Spleen (tissue), 11 donors: ENCODE results near the gene CIAO3. TPM values are rescaled to one million over a fixed set of nuclear protein-coding genes. Genes with fewer than 3 reads are reported as not detected.

Experiments
- DNase-seq: peaks from one replicate; pipeline ENCODE4 v3.0.0-alpha.2; 2020
- H3K27ac ChIP-seq, 8 donors: fragments of 200-600 bp; sonication (generic) in 7 of 8; 1 replicate in 4 of 8; 2 replicates in 4 of 8; pipeline versions ENCODE4 v1.5.0 to v1.8.0; 2016 to 2021; ENCODE audit warnings: inconsistent platforms in 4 of 8, mild to moderate bottlenecking in 4 of 8, moderate library complexity in 1 of 8
- H3K27me3 ChIP-seq, 7 donors: fragments of 200-600 bp; sonication (generic) in 6 of 7; replicated peaks in 1 of 7; 1 replicate in 4 of 7; 2 replicates in 3 of 7; pipeline versions ENCODE4 v1.5.0 to v1.8.0; 2016 to 2021; ENCODE audit warnings: inconsistent platforms in 3 of 7, mild to moderate bottlenecking in 1 of 7
- H3K36me3 ChIP-seq, 6 donors: fragments of 200-600 bp; sonication (generic) in 5 of 6; 1 replicate in 4 of 6; 2 replicates in 2 of 6; pipeline versions ENCODE4 v1.5.0 to v1.8.0; 2016 to 2021; ENCODE audit warnings: inconsistent platforms in 2 of 6
- H3K4me1 ChIP-seq, 6 donors: fragments of 200-600 bp; sonication (generic) in 5 of 6; 1 replicate in 3 of 6; 2 replicates in 3 of 6; pipeline versions ENCODE4 v1.5.0 to v1.8.0; 2016 to 2021; ENCODE audit warnings: inconsistent platforms in 3 of 6
- H3K4me3 ChIP-seq, 8 donors: fragments of 200-600 bp; sonication (generic) in 7 of 8; 1 replicate in 4 of 8; 2 replicates in 4 of 8; pipeline versions ENCODE4 v1.5.0 to v1.8.0; 2016 to 2021; ENCODE audit warnings: inconsistent platforms in 4 of 8, mild to moderate bottlenecking in 4 of 8, moderate library complexity in 2 of 8
- H3K9me3 ChIP-seq, 8 donors: fragments of 200-600 bp; sonication (generic) in 7 of 8; 1 replicate in 4 of 8; 2 replicates in 4 of 8; pipeline versions ENCODE4 v1.5.0 to v1.8.0; 2016 to 2021; ENCODE audit warnings: inconsistent platforms in 4 of 8
- POLR2A ChIP-seq, 3 donors: fragments of 450-650 bp; IDR thresholded peaks; one replicate each; pipeline ENCODE4 v1.5.1; 2017; ENCODE audit warnings: antibody characterized with exemption in 3 of 3, mild to moderate bottlenecking in 1 of 3
- POLR2AphosphoS5 ChIP-seq, 3 donors: sonication (generic); formaldehyde crosslinking; IDR thresholded peaks; one replicate each; pipeline ENCODE4 v1.5.1; 2017; ENCODE audit warnings: antibody characterized with exemption in 3 of 3
- WGBS, 5 donors: extraction: QIAGEN DNeasy Blood & Tissue Kit in 3 of 5; methylation state at CpG; one replicate each; pipeline versions ENCODE4 v1.1.5 to v1.1.7; 2013 to 2018; 5-methylcytosine and 5-hydroxymethylcytosine counted together
- intact Hi-C: fragments of 100-400 bp; cut with DNase I; formaldehyde crosslinking; loops from one replicate; pipeline ENCODE4 v1.15.0; 2023; ENCODE audit warnings: low total_unique reads
- polyA plus RNA-seq, 3 donors: library from polyadenylated mRNA; stranded (reverse); fragments of 200-250 nt; gene quantifications; one replicate each; pipeline ENCODE4 v1.2.1, GENCODE V29; 2013
- total RNA-seq, 7 donors: library from RNA; depleted of rRNA in 3 of 7; stranded (reverse); fragments of >200 nt in 3 of 7; fragmentation: NEBNext Ultra II Directional in 4 of 7; extraction: Animal tissue kit (Norgen Biotek cat#: 25700) in 4 of 7; gene quantifications; one replicate each; pipeline versions ENCODE4 v1.1.0 to v1.2.1, GENCODE V29; 2016 to 2021
- TF ChIP-seq, protein P1 (sequence below), 11 experiments: fragments of 200-600 bp in 7 of 11; fragments of 450-650 bp in 4 of 11; sonication (generic) in 4 of 11; IDR thresholded peaks in 8 of 11; conservative IDR thresholded peaks in 3 of 11; 1 replicate in 7 of 11; 2 replicates in 4 of 11; pipeline versions ENCODE4 v1.4.0 to v1.8.0; 2016 to 2021; ENCODE audit warnings: antibody characterized with exemption in 11 of 11, inconsistent platforms in 4 of 11, mild to moderate bottlenecking in 1 of 11
- donor health status: healthy with polysubstance abuse.
- donor health status: DM: no; HTN: no; CAD: no; lungs with moderate emphysema.
- donor health status: DM: no; HTN: no; CAD: no.
- donor health status: Bipolar disorder and iron deficiency.
- donor health status: healthy.
- donor health status: DM: no; HTN: no; CAD: no.
- donor health status: DM: yes; HTN: yes; CAD: no.

Gene CIAO3
- total and polyA plus RNA-seq, 10 donors: 24.9 to 80.4 (median 39.4) TPM

DNA sequence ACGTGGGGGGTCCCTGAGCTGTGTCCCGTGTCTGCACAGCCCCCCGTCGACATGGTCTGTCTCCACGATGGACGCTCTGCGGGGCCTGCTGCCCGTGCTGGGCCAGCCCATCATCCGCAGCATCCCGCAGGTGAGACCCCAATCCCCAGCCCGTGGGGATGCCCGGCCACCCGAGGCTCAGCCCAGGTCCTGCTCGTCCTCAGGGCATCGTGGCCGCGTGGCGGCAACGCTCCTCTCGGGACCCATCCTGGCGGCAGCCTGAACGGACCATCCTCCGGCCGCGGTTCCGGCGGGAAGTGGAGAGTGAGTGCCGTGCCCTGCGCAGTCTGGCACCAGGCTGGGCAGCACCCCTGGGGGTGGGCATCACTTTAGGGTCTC is 24.7 kb upstream of the CIAO3 start:
- TF ChIP-seq, protein P1, sequence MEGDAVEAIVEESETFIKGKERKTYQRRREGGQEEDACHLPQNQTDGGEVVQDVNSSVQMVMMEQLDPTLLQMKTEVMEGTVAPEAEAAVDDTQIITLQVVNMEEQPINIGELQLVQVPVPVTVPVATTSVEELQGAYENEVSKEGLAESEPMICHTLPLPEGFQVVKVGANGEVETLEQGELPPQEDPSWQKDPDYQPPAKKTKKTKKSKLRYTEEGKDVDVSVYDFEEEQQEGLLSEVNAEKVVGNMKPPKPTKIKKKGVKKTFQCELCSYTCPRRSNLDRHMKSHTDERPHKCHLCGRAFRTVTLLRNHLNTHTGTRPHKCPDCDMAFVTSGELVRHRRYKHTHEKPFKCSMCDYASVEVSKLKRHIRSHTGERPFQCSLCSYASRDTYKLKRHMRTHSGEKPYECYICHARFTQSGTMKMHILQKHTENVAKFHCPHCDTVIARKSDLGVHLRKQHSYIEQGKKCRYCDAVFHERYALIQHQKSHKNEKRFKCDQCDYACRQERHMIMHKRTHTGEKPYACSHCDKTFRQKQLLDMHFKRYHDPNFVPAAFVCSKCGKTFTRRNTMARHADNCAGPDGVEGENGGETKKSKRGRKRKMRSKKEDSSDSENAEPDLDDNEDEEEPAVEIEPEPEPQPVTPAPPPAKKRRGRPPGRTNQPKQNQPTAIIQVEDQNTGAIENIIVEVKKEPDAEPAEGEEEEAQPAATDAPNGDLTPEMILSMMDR (IDR thresholded peaks at IDR 0.05 in 8 of 11, conservative IDR thresholded peaks at IDR 0.05 in 3 of 11): no peak
- TF ChIP-seq POLR2A (IDR thresholded peaks at IDR 0.05): no peak
- TF ChIP-seq POLR2AphosphoS5 (IDR thresholded peaks at IDR 0.05): no peak

DNA sequence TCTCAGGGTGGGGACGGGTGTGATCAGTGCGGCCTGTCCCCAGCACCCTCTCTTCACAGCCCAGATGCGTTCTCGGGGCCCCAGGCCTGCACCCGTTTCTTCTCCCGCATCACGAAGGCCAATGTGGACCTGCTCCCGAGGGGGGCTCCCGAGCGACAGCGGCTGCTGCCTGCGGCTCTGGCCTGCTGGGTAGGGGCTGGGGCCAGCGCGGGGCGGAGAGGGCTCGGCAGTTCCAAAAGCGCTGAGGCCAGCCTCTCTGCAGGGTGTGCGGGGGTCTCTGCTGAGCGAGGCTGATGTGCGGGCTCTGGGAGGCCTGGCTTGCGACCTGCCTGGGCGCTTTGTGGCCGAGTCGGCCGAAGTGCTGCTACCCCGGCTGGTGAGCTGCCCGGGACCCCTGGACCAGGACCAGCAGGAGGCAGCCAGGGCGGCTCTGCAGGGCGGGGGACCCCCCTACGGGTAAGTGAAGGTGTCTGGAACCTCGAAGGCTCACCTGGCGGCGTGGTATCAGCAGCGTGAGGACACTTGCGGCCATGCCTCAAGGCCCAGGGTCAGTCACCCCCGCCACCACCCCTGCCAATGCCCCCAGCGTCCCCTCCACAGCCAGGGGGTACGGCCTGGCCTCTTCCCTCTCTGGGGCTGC is 24.2 kb upstream of the CIAO3 start:
- Histone ChIP-seq H3K27me3 (peaks cover 0 to 85% (median 18%) of the 10 kb centered on the region in 7 donors), H3K36me3 (no peaks in the 10 kb centered on the region), H3K27ac (no peak overlapping the region), H3K4me1 (no peaks in the 10 kb centered on the region), H3K9me3 (no peaks in the 10 kb centered on the region), H3K4me3 (no peak overlapping the region)
- TF ChIP-seq POLR2A (IDR thresholded peaks at IDR 0.05): no peak
- TF ChIP-seq, protein P1 (IDR thresholded peaks at IDR 0.05 in 8 of 11, conservative IDR thresholded peaks at IDR 0.05 in 3 of 11): no peak
- TF ChIP-seq POLR2AphosphoS5 (IDR thresholded peaks at IDR 0.05): no peak
- intact Hi-C loops: no loop called here
- DNase-seq: no peak
- WGBS, 5 donors: 80 to 94% (median 88%) methylated on average over 14 to 38 of the region's 38 CpGs

More for the DNA sequence above, 24.7 kb upstream of the CIAO3 start:
- Histone ChIP-seq H3K4me3 (no peak overlapping the region), H3K9me3 (no peaks in the 10 kb centered on the region), H3K36me3 (no peaks in the 10 kb centered on the region), H3K27ac (no peak overlapping the region), H3K27me3 (peaks cover 0 to 85% (median 18%) of the 10 kb centered on the region in 7 donors), H3K4me1 (no peaks in the 10 kb centered on the region)
- 90 to 98% (median 91%) methylated on average over 20 to 29 of the region's 29 CpGs for WGBS, 5 donors
- peak; percentile 73 for DNase-seq
- intact Hi-C loops: no loop called here

DNA sequence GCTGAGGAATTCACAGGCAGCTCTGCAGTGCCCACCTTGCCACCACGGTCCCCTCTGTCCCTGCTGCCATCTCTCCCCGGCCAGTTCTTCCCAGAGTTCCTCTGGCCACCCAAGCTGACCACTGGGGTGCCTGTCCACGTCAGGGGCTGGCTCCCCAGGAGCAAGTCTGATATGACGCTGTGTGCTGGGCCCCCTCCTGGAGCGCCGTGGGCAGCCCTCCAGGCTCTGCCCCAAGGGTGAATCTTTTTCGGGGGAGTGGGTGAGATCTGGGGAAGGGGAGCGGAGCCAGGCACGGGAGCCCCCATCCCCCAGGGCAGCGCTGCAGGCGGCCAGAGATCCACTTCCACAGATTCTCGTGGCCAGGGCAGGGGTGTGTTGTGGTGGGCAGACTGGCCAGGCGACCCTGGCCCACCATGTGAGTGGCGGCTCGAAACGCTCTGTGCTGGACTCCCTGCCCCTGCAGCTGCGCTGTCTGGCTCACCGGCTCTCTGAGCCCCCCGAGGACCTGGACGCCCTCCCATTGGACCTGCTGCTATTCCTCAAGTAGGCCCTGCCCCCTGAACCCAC is 23.5 kb upstream of the CIAO3 start:
- Histone ChIP-seq H3K36me3 (no peaks in the 10 kb centered on the region), H3K4me3 (no peak overlapping the region), H3K4me1 (no peaks in the 10 kb centered on the region), H3K27me3 (peaks cover 0 to 82% (median 18%) of the 10 kb centered on the region in 7 donors), H3K9me3 (no peaks in the 10 kb centered on the region), H3K27ac (no peak overlapping the region)
- intact Hi-C loops: no loop called here
- TF ChIP-seq, protein P1 (IDR thresholded peaks at IDR 0.05 in 8 of 11, conservative IDR thresholded peaks at IDR 0.05 in 3 of 11): no peak
- TF ChIP-seq POLR2AphosphoS5 (IDR thresholded peaks at IDR 0.05) (no peak), POLR2A (IDR thresholded peaks at IDR 0.05) (no peak)
- no peak for DNase-seq
- whole genome bisulfite sequencing, 5 donors: 59 to 83% (median 76%) methylated on average over 16 to 20 of the region's 20 CpGs

DNA sequence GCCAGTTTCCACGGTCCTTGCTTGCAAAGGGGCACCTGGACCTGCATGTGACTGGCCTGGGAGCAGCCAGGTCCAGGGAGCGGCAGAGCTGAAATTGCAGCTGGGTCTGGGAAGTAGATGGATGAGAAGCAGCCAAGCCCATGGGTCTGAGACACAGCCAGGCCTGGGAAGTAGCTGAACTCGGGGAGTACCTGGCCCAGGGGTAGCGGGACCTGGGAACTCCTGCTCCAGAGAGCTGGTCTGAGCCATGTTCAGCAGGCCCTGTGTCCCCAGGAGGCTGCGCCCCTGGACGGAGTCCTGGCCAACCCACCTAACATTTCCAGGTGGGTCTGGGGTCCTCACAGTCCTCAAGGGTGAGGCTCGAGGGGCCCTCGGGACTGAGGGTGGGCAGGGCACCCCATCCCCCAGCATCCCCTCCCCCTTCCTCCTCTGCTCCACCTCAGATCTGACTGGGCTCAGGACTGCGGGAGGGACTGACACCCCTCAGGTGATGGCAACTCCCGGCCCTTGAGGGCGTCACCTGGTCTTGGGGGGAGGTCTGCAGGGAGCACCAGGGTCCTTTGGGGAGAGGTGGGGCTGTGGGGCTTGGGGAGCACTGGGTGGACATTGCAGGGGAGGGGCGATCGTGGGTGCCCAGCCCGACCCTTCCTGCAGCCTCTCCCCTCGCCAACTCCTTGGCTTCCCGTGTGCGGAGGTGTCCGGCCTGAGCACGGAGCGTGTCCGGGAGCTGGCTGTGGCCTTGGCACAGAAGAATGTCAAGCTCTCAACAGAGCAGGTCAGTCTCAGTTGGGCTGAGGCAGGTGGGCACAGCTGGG is 22.8 kb upstream of the CIAO3 start:
- Histone ChIP-seq H3K4me1 (no peaks in the 10 kb centered on the region), H3K36me3 (no peaks in the 10 kb centered on the region), H3K9me3 (no peaks in the 10 kb centered on the region), H3K27me3 (peaks cover 0 to 77% (median 15%) of the 10 kb centered on the region in 7 donors), H3K27ac (no peak overlapping the region), H3K4me3 (no peak overlapping the region)
- DNase-seq: no peak
- intact Hi-C loops: no loop called here
- WGBS, 5 donors: 73 to 87% (median 77%) methylated on average over 17 to 21 of the region's 21 CpGs
- no peak for TF ChIP-seq POLR2A (IDR thresholded peaks at IDR 0.05)
- no peak for TF ChIP-seq POLR2AphosphoS5 (IDR thresholded peaks at IDR 0.05)
